Neural crest cell (in vitro differentiated cells): ENCODE results near the gene TSHZ1. TPM values are rescaled to one million over a fixed set of nuclear protein-coding genes. Genes with fewer than 3 reads are reported as not detected.

ENCODE experiments used
- DNase-seq: peaks from one replicate; pipeline ENCODE4 v3.0.0; 2021; ENCODE audit warnings: low read depth, mixed read lengths, low spot score
- H3K27ac Mint-ChIP-seq: one replicate; pipeline ENCODE4 v1.8.0; 2021; ENCODE audit warnings: mild to moderate bottlenecking, mixed read lengths; ENCODE audit not compliant: unreplicated experiment
- H3K27me3 Mint-ChIP-seq: 2 replicates; pipeline ENCODE4 v1.8.0; 2021; ENCODE audit warnings: low read depth, mild to moderate bottlenecking, mixed read lengths
- H3K36me3 Mint-ChIP-seq: 2 replicates; pipeline ENCODE4 v1.8.0; 2021; ENCODE audit warnings: low read depth, mild to moderate bottlenecking, mixed read lengths
- H3K4me1 Mint-ChIP-seq: 2 replicates; pipeline ENCODE4 v1.8.0; 2021; ENCODE audit warnings: mixed read lengths
- H3K4me3 Mint-ChIP-seq: one replicate; pipeline ENCODE4 v1.8.0; 2021; ENCODE audit warnings: mild to moderate bottlenecking, mixed read lengths
- H3K9me3 Mint-ChIP-seq: 2 replicates; pipeline ENCODE4 v1.8.0; 2021; ENCODE audit warnings: mixed read lengths
- total RNA-seq: library from RNA; stranded (reverse); gene quantifications from 2 replicates; pipeline ENCODE4 v1.2.1, GENCODE V29; 2021
- TF ChIP-seq, protein P1 (sequence below): fragments of 200-600 bp; sonication (generic); conservative IDR thresholded peaks from 2 replicates; pipeline ENCODE4 v1.5.0; 2021; ENCODE audit warnings: antibody characterized with exemption, mild to moderate bottlenecking

TSHZ1 gene
- total RNA-seq, 1 donor from 2014 or later = 6.9 TPM

DNA sequence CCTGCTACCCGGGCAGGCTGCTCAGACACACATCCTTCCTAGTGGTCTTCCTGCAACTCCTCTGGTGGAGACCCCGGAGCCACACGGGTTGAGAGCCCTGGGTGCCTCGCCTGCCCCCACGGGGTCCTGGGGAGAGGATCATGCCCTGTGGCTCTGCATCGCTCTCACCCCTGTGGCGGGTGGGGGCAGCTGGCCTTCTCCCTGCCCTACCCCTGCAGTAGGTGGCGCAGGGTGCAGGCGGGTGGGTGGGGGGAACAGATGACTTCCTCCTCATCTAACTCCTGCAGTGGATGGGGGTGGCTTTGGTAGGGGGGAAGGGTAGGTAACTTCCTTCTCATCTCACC is 38.5 kb downstream of the TSHZ1 start:
- no peak for DNase-seq
- Mint-ChIP-seq H3K36me3 (no peaks in the 10 kb centered on the region), H3K9me3 (no peaks in the 10 kb centered on the region), H3K27ac (no peak overlapping the region), H3K4me1 (peaks cover 8% of the 10 kb centered on the region), H3K4me3 (no peak overlapping the region), H3K27me3 (no peaks in the 10 kb centered on the region)
- TF ChIP-seq, protein P1, sequence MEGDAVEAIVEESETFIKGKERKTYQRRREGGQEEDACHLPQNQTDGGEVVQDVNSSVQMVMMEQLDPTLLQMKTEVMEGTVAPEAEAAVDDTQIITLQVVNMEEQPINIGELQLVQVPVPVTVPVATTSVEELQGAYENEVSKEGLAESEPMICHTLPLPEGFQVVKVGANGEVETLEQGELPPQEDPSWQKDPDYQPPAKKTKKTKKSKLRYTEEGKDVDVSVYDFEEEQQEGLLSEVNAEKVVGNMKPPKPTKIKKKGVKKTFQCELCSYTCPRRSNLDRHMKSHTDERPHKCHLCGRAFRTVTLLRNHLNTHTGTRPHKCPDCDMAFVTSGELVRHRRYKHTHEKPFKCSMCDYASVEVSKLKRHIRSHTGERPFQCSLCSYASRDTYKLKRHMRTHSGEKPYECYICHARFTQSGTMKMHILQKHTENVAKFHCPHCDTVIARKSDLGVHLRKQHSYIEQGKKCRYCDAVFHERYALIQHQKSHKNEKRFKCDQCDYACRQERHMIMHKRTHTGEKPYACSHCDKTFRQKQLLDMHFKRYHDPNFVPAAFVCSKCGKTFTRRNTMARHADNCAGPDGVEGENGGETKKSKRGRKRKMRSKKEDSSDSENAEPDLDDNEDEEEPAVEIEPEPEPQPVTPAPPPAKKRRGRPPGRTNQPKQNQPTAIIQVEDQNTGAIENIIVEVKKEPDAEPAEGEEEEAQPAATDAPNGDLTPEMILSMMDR = no peak

DNA sequence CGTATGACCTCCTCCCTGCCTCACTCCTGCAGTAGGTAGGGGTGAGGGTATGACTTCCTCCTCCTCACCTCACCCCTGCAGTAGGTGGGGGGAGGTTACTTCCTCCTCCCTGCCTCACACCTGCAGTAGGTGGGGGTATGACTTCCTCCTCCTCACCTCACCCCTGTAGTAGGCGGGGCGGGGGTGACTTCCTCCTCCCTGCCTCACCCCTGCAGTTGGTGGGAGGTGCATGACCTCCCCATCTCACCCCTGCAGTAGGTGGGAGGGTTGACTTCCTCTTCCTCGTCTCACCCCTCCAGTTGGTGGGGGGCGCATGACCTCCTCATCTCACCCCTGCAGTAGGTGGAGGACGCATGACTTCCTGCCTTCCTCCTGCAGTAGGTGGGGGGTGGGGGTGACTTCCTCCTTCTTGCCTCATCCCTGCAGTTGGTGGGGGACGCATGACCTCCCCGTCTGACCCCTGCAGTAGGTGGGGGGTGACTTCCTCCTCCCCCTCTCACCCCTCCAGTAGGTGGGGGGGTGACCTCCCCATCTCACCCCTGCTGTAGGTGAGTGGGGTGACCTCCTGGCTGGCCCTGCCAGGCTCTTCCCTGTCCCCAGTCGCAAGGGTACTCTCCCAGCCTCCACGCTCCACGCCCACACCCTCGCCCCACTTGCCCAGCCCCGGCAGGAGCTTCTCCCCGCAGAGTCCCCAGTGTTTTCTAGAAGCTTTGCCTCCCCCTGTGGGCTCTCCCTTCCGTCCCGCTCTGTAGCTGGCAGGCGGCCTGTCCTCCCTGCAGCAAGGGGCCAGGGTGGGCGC is 39.3 kb downstream of the TSHZ1 start:
- no peaks in the 10 kb centered on the region for H3K36me3 Mint-ChIP-seq
- no peaks in the 10 kb centered on the region for H3K9me3 Mint-ChIP-seq
- no peak for DNase-seq
- H3K27me3 Mint-ChIP-seq = no peaks in the 10 kb centered on the region
- TF ChIP-seq, protein P1 = no peak
- H3K27ac Mint-ChIP-seq = no peak overlapping the region
- H3K4me1 Mint-ChIP-seq = peaks cover 8% of the 10 kb centered on the region
- H3K4me3 Mint-ChIP-seq = no peak overlapping the region

DNA sequence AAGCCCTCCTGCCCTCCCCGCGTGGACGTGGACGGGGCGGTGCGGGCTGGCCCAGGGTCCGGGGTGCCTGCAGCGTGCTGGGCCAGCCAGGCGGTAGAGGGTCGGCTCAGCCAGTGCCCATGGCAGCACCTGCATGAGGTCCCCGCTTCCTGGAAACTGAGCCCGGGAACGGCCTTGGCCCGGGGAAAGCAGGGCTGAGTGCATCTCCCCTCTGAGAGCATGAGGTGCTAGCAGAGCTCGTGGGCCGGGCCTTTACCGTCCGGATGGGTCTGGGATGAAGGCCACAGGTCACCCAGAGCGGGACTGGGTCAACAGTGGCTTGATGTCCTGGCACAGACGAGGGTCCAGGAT is 39.8 kb downstream of the TSHZ1 start:
- Mint-ChIP-seq H3K4me3 (no peak overlapping the region), H3K27me3 (no peaks in the 10 kb centered on the region), H3K36me3 (no peaks in the 10 kb centered on the region), H3K4me1 (peaks cover 8% of the 10 kb centered on the region), H3K27ac (no peak overlapping the region), H3K9me3 (no peaks in the 10 kb centered on the region)
- TF ChIP-seq, protein P1 = no peak
- no peak for DNase-seq

DNA sequence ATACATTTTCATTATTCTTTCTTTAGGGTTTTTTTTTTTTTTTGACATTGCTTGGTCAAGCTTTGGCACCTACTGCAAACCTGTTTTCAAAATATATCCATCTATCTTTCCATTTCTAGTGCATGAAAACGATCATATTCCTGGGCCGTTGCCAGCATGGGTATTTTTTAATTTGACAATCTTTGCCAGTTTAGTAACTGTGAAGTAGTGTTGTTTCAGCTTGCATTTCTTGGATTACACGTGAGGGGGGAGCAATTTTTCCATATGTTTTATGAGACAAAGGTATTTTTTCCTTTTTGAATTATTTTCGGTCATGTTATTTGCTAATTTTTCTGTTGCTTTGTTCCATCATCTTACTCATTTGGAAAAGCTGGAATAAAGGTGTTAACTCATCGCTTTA is 40.9 kb downstream of the TSHZ1 start:
- no peaks in the 10 kb centered on the region for H3K27me3 Mint-ChIP-seq
- H3K27ac Mint-ChIP-seq = no peak overlapping the region
- no peaks in the 10 kb centered on the region for H3K9me3 Mint-ChIP-seq
- no peaks in the 10 kb centered on the region for H3K36me3 Mint-ChIP-seq
- no peak for DNase-seq
- TF ChIP-seq, protein P1 = no peak
- no peak overlapping the region for H3K4me3 Mint-ChIP-seq
- peaks cover 8% of the 10 kb centered on the region for H3K4me1 Mint-ChIP-seq

DNA sequence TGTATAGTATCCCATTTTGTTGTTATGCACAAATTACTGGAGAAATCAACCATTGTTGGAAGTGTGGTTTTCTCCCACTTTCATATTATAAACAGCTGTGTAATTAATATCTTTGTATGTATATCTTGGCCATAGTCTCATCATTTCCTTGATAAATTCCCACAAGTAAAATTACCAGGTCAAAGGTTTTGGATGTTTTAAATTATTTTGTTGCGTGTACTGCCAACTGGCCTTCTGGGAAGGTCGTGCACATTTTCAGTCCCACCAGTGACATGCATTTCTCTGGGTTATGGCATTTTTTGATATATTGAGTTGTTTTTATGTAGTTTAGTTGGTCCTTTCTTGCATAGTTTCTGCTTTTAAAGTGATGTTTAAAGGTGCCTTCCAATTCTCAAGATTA is 41.5 kb downstream of the TSHZ1 start:
- Mint-ChIP-seq H3K4me3 (no peak overlapping the region), H3K36me3 (no peaks in the 10 kb centered on the region), H3K27me3 (no peaks in the 10 kb centered on the region), H3K27ac (no peak overlapping the region), H3K9me3 (no peaks in the 10 kb centered on the region), H3K4me1 (peaks cover 8% of the 10 kb centered on the region)
- TF ChIP-seq, protein P1 = no peak
- no peak for DNase-seq
